HCT116 (cell line): ENCODE results near the gene TEX55. TPM values are rescaled to one million over a fixed set of nuclear protein-coding genes. Genes with fewer than 3 reads are reported as not detected.

ENCODE experiments used
- ATAC-seq: fragments of 200-7000 bp; cut with Tn5 transposase; 2 replicates; pipeline ENCODE4 v1.9.1; 2020; ENCODE audit warnings: mild to moderate bottlenecking, moderate library complexity
- BruUV-seq: library from RNA; stranded (reverse); fragments of 400-500 nt; replicated peaks from 2 replicates; lab custom pipeline; 2021; lab: Mats Ljungman, UMichigan
- CTCF ChIA-PET: fragments of 300-600 bp; sonication (Branson Sonifier 250); formaldehyde crosslinking; loops from one replicate; lab custom pipeline; 2021; ENCODE audit warnings: antibody characterized with exemption; lab: Charles Lee
- POLR2A ChIA-PET: fragments of 300-600, 350-600 bp; sonication (Branson Sonifier 250); formaldehyde crosslinking; loops from one replicate; lab custom pipeline; 2021; ENCODE audit warnings: antibody characterized with exemption; lab: Charles Lee
- RAD21 ChIA-PET, 2 experiments: fragments of 300-600 bp; sonication (Branson Sonifier 250); formaldehyde crosslinking; loops; one replicate each; lab custom pipeline; 2023; ENCODE audit warnings: low total read pairs in 2 of 2; ENCODE audit not compliant: uncharacterized antibody in 2 of 2, unreplicated experiment in 2 of 2, low non-redundant PET in 1 of 2; lab: Charles Lee
- DNase-seq: peaks from one replicate; pipeline ENCODE4 v3.0.0-alpha.2; 2010; ENCODE audit warnings: low read depth, low spot score
- H2AFZ ChIP-seq: fragments of 200-600 bp; shearing (Covaris generic), sonication (generic); 2 replicates; pipeline ENCODE4 v1.6.1; 2017; ENCODE audit warnings: low read depth, mixed run types, mixed read lengths, antibody characterized with exemption, low read length; ENCODE audit not compliant: poor library complexity, severe bottlenecking
- H3K27ac ChIP-seq: 2 replicates; pipeline ENCODE4 v1.5.1; 2012; ENCODE audit warnings: low read depth, low read length
- H3K27me3 ChIP-seq: fragments of 200-600 bp; sonication (generic); 2 replicates; pipeline ENCODE4 v1.6.1; 2016; ENCODE audit warnings: mixed run types, low read length, mixed read lengths; ENCODE audit not compliant: insufficient read depth
- H3K36me3 ChIP-seq, 2 experiments: fragments of 200-500 bp in 1 of 2; fragments of 200-600 bp in 1 of 2; sonication (Bioruptor generic) in 1 of 2; sonication (generic) in 1 of 2; 2 replicates each; pipeline versions ENCODE4 v1.5.1 to v1.6.1; 2014 to 2016; ENCODE audit warnings: low read length in 2 of 2, inconsistent platforms in 1 of 2, mixed read lengths in 1 of 2, mixed run types in 1 of 2; ENCODE audit not compliant: insufficient read depth in 2 of 2, control insufficient read depth in 1 of 2
- H3K4me1 ChIP-seq, 2 experiments: fragments of 200-600 bp in 1 of 2; sonication (generic) in 1 of 2; 2 replicates each; pipeline versions ENCODE4 v1.5.1 to v1.6.1; 2012 to 2017; ENCODE audit warnings: low read length in 2 of 2, inconsistent platforms in 1 of 2, mild to moderate bottlenecking in 1 of 2, mixed read lengths in 1 of 2, mixed run types in 1 of 2, moderate library complexity in 1 of 2; ENCODE audit not compliant: insufficient read depth in 2 of 2, control insufficient read depth in 1 of 2
- H3K4me2 ChIP-seq: fragments of 200-600 bp; sonication (generic); 2 replicates; pipeline ENCODE4 v1.6.1; 2017; ENCODE audit warnings: mixed run types, low read length, mixed read lengths
- H3K4me3 ChIP-seq, 2 experiments: fragments of 200-600 bp in 1 of 2; sonication (generic) in 1 of 2; replicated peaks in 1 of 2; 2 replicates each; pipeline ENCODE4 v1.5.1; 2011 to 2016; ENCODE audit warnings: low read length in 2 of 2, control low read depth in 1 of 2, low read depth in 1 of 2, mild to moderate bottlenecking in 1 of 2, mixed read lengths in 1 of 2, mixed run types in 1 of 2
- H3K79me2 ChIP-seq: fragments of 200-600 bp; sonication (generic); 2 replicates; pipeline ENCODE4 v1.6.1; 2017; ENCODE audit warnings: mild to moderate bottlenecking, mixed run types, low read length, moderate library complexity, mixed read lengths; ENCODE audit not compliant: insufficient read depth
- H3K9ac ChIP-seq: fragments of 200-600 bp; sonication (generic); 2 replicates; pipeline ENCODE4 v1.6.1; 2016; ENCODE audit warnings: low read length, mixed read lengths
- H3K9me2 ChIP-seq: fragments of 200-600 bp; sonication (generic), shearing (Covaris generic); 2 replicates; pipeline ENCODE4 v1.6.1; 2017; ENCODE audit warnings: mixed run types, mild to moderate bottlenecking, moderate library complexity; ENCODE audit not compliant: insufficient read depth
- H3K9me3 ChIP-seq, 2 experiments: fragments of 200-500 bp in 1 of 2; fragments of 200-600 bp in 1 of 2; sonication (Bioruptor generic) in 1 of 2; sonication (generic) in 1 of 2; 2 replicates each; pipeline ENCODE4 v1.6.1; 2014 to 2017; ENCODE audit warnings: low read length in 2 of 2, mixed read lengths in 2 of 2, inconsistent platforms in 1 of 2, low read depth in 1 of 2, mild to moderate bottlenecking in 1 of 2, mixed run types in 1 of 2, moderate library complexity in 1 of 2; ENCODE audit not compliant: control insufficient read depth in 1 of 2, insufficient read depth in 1 of 2
- H4K20me1 ChIP-seq: fragments of 200-600 bp; sonication (generic), shearing (Covaris generic); 2 replicates; pipeline ENCODE4 v1.6.1; 2017; ENCODE audit warnings: mixed run types, mild to moderate bottlenecking, moderate library complexity; ENCODE audit not compliant: insufficient read depth
- CBX3 ChIP-seq: IDR thresholded peaks from 2 replicates; pipeline ENCODE4 v1.6.1; 2012; ENCODE audit warnings: low read depth
- CEBPB ChIP-seq: IDR thresholded peaks from 2 replicates; pipeline ENCODE4 v1.6.1; 2012; ENCODE audit warnings: low read depth
- ELF1 ChIP-seq: IDR thresholded peaks from 2 replicates; pipeline ENCODE4 v1.6.1; 2012; ENCODE audit warnings: low read depth, borderline replicate concordance
- EZH2 ChIP-seq: fragments of 200-600 bp; sonication (generic); IDR thresholded peaks from 2 replicates; pipeline ENCODE4 v1.6.1; 2017; ENCODE audit warnings: antibody characterized with exemption, mixed run types
- FOSL1 ChIP-seq: IDR thresholded peaks from 2 replicates; pipeline ENCODE4 v1.6.1; 2012; ENCODE audit warnings: low read depth
- JUND ChIP-seq: IDR thresholded peaks from 2 replicates; pipeline ENCODE4 v1.6.1; 2012
- MAX ChIP-seq: IDR thresholded peaks from 2 replicates; pipeline ENCODE4 v1.6.1; 2012
- POLR2A ChIP-seq: IDR thresholded peaks from 2 replicates; pipeline ENCODE4 v1.7.0; 2011; ENCODE audit warnings: borderline replicate concordance; ENCODE audit not compliant: insufficient read depth, insufficient read length; ENCODE audit errors: extremely low read depth
- POLR2AphosphoS5 ChIP-seq: IDR thresholded peaks from 2 replicates; pipeline ENCODE4 v1.6.1; 2011; ENCODE audit warnings: mild to moderate bottlenecking, low read depth, low read length, moderate library complexity
- RAD21 ChIP-seq: IDR thresholded peaks from 2 replicates; pipeline ENCODE4 v1.6.1; 2012; ENCODE audit warnings: low read depth, mild to moderate bottlenecking
- SP1 ChIP-seq: IDR thresholded peaks from 2 replicates; pipeline ENCODE4 v1.6.1; 2012; ENCODE audit warnings: low read depth
- SRF ChIP-seq: IDR thresholded peaks from 2 replicates; pipeline ENCODE4 v1.6.1; 2012; ENCODE audit warnings: low read depth
- TCF7L2 ChIP-seq: IDR thresholded peaks from 2 replicates; pipeline ENCODE4 v1.7.0; 2011; ENCODE audit warnings: borderline replicate concordance, inconsistent platforms; ENCODE audit not compliant: insufficient read depth, insufficient read length; ENCODE audit errors: extremely low read depth
- ZBTB33 ChIP-seq: IDR thresholded peaks from 2 replicates; pipeline ENCODE4 v1.6.1; 2011; ENCODE audit warnings: mild to moderate bottlenecking, low read length, moderate library complexity; ENCODE audit not compliant: insufficient replicate concordance; ENCODE audit errors: extremely low read depth
- ZNF274 ChIP-seq: fragments of 200-500 bp; sonication (Bioruptor generic); IDR thresholded peaks from 2 replicates; pipeline ENCODE4 v1.6.1; 2014; ENCODE audit warnings: mild to moderate bottlenecking, low read depth, low read length, inconsistent platforms
- intact Hi-C: fragments of 100-400 bp; cut with micrococcal nuclease; formaldehyde crosslinking; loops from 2 replicates; pipeline ENCODE4 v1.10.0; 2022
- total RNA-seq: library from RNA; stranded (reverse); gene quantifications from one replicate; pipeline ENCODE4 v1.2.1, GENCODE V29; 2021; ENCODE audit not compliant: unreplicated experiment

Gene TEX55
- total RNA-seq, 1 experiment from 2014 or later: not detected

- TF ChIP-seq ZBTB33: no peak
- TF ChIP-seq CEBPB: no peak
- TF ChIP-seq MAX: no peak
- TF ChIP-seq CBX3: no peak
- no peak for TF ChIP-seq SRF
- TF ChIP-seq RAD21: peak; percentile 83
- no peak for TF ChIP-seq SP1
- TF ChIP-seq FOSL1: no peak
Observed at GRCh38 chr3:119098619-119099222, 47.2 kb upstream of the TEX55 start (continued).

GRCh38 chr3:119099785-119100184, 46.2 kb upstream of the TEX55 start:
- ChIA-PET RAD21 (interaction anchor here in 1 of 2 experiments (1.2 kb wide), 1 partner anchor 217 kb away, joined by 4 read pairs; no protein-coding TSS in a partner anchor), POLR2A (no interaction called here), CTCF (interaction anchor here (0.9 to 12.6 kb wide), 2 partner anchors 216 to 581 kb away, joined by 3 to 268 read pairs; no protein-coding TSS in a partner anchor)
- no peak overlapping the region for H3K9ac ChIP-seq
- H3K9me3 ChIP-seq: no peaks in the 10 kb centered on the region
- TF ChIP-seq ZNF274 (no peak), TCF7L2 (no peak), FOSL1 (no peak), POLR2AphosphoS5 (no peak), CBX3 (no peak), ELF1 (no peak), POLR2A (no peak), EZH2 (no peak), JUND (no peak), ZBTB33 (no peak), MAX (no peak)
- no peak overlapping the region for H2AFZ ChIP-seq
- no peaks in the 10 kb centered on the region; the same call in 1 of the 2 replicates for H3K27me3 ChIP-seq
- no peaks in the 10 kb centered on the region for H3K9me2 ChIP-seq
- DNase-seq (no peak), ATAC-seq (no peak)
- H3K4me2 ChIP-seq: no peak overlapping the region
- no peaks in the 10 kb centered on the region for H3K79me2 ChIP-seq
- H3K4me1 ChIP-seq: no peaks in the 10 kb centered on the region
- no peak overlapping the region for H3K27ac ChIP-seq
- BruUV-seq: no TSS peak
- no peaks in the 10 kb centered on the region for H3K36me3 ChIP-seq
- no peaks in the 10 kb centered on the region for H4K20me1 ChIP-seq
- intact Hi-C loops: loop anchor here (5.0 kb wide), 1 partner anchor 583 kb away; no protein-coding TSS in a partner anchor
- no peak overlapping the region for H3K4me3 ChIP-seq
